ENCODE measurements around the gene PLB1. TPM values are rescaled to one million over a fixed set of nuclear protein-coding genes. Genes with fewer than 3 reads are reported as not detected.

The PLB1 gene
- total RNA-seq, 1 experiment from 2014 or later, result 1.0 TPM

GRCh38 chr2:28626891-28627421 lies 131.1 kb downstream of the PLB1 start:
- DNase-seq (ENCODE audit: low spot score), result peak; percentile 40

GRCh38 chr2:28627722-28628480 lies 132.0 kb downstream of the PLB1 start:
- DNase-seq (ENCODE audit: low spot score), result peak; percentile 80

GRCh38 chr2:28628506-28628905 lies 132.6 kb downstream of the PLB1 start:
- no peak for DNase-seq (ENCODE audit: low spot score)

- no peak for DNase-seq (ENCODE audit: low spot score)
These were observed 133.1 kb downstream of the PLB1 start for GRCh38 chr2:28628987-28629386.

GRCh38 chr2:28629910-28630309 lies 134.1 kb downstream of the PLB1 start:
- no peak for DNase-seq (ENCODE audit: low spot score)

GRCh38 chr2:28630341-28630740 lies 134.5 kb downstream of the PLB1 start:
- no peak for DNase-seq (ENCODE audit: low spot score)

GRCh38 chr2:28631514-28632206 lies 135.8 kb downstream of the PLB1 start:
- no peak for DNase-seq (ENCODE audit: low spot score)

GRCh38 chr2:28632791-28633190 lies 136.9 kb downstream of the PLB1 start:
- DNase-seq (ENCODE audit: low spot score), result no peak

- no peak for DNase-seq (ENCODE audit: low spot score)
These were observed 137.3 kb downstream of the PLB1 start for GRCh38 chr2:28633204-28633603.

- DNase-seq (ENCODE audit: low spot score), result peak; percentile 73
These were observed 137.9 kb downstream of the PLB1 start for GRCh38 chr2:28633746-28634145.

- DNase-seq (ENCODE audit: low spot score), result no peak
These were observed 139.3 kb downstream of the PLB1 start for GRCh38 chr2:28635191-28635611.

GRCh38 chr2:28636491-28636890 lies 140.6 kb downstream of the PLB1 start:
- DNase-seq (ENCODE audit: low spot score), result no peak

- DNase-seq (ENCODE audit: low spot score), result no peak
These were observed 141.5 kb downstream of the PLB1 start for GRCh38 chr2:28637066-28638047.

- no peak for DNase-seq (ENCODE audit: low spot score)
These were observed 142.2 kb downstream of the PLB1 start for GRCh38 chr2:28638102-28638501.

- no peak for DNase-seq (ENCODE audit: low spot score)
These were observed 143.3 kb downstream of the PLB1 start for GRCh38 chr2:28639092-28639691.

- DNase-seq (ENCODE audit: low spot score), result no peak
These were observed 144.0 kb downstream of the PLB1 start for GRCh38 chr2:28639836-28640235.

- no peak for DNase-seq (ENCODE audit: low spot score)
These were observed 144.5 kb downstream of the PLB1 start for GRCh38 chr2:28640260-28640907.

GRCh38 chr2:28640908-28641300 lies 145.0 kb downstream of the PLB1 start:
- no peak for DNase-seq (ENCODE audit: low spot score)

- DNase-seq (ENCODE audit: low spot score), result no peak
These were observed 146.9 kb downstream of the PLB1 start for GRCh38 chr2:28642796-28643195.

- peak; percentile 56 for DNase-seq (ENCODE audit: low spot score)
These were observed 147.5 kb downstream of the PLB1 start for GRCh38 chr2:28643327-28643726.

- DNase-seq (ENCODE audit: low spot score), result peak; percentile 95
These were observed 148.1 kb downstream of the PLB1 start for GRCh38 chr2:28643911-28644334.

All from A172 (cell line).